Hepatocyte (in vitro differentiated cells): Measurements from ENCODE around the gene PEA15.

Source experiments
- EZH2phosphoT487 ChIP-seq: fragments of 200-600 bp; sonication (generic); IDR thresholded peaks from one replicate; pipeline ENCODE4 v1.6.1; 2018; ENCODE audit warnings: antibody characterized with exemption, mild to moderate bottlenecking, low read depth, moderate library complexity; ENCODE audit not compliant: unreplicated experiment, severe bottlenecking
- TF ChIP-seq, protein P1 (sequence below): fragments of 200-600 bp; sonication (generic); IDR thresholded peaks from 2 replicates; pipeline ENCODE4 v1.5.1; 2016; ENCODE audit warnings: antibody characterized with exemption, mild to moderate bottlenecking; ENCODE audit not compliant: poor library complexity

DNA sequence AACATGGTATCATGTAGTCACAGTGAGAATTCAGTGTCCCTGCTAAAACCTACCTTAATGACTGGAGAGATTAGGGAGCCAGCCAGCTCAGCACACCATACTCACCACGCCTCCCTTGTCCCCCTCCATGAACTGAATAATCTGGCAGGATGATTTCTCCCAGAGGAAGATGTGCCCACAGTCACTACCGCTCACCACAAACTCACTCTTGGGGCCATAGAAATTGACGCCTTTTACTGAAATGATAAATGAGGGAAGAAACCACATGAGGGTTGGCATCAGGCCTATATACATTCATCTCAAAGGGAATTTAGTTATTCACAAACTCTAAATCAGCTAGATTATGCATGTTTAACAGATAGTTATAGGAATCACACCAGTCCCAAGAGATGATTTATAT is 17.4 kb downstream of the PEA15 start:
- TF ChIP-seq EZH2phosphoT487: no peak
- TF ChIP-seq, protein P1, sequence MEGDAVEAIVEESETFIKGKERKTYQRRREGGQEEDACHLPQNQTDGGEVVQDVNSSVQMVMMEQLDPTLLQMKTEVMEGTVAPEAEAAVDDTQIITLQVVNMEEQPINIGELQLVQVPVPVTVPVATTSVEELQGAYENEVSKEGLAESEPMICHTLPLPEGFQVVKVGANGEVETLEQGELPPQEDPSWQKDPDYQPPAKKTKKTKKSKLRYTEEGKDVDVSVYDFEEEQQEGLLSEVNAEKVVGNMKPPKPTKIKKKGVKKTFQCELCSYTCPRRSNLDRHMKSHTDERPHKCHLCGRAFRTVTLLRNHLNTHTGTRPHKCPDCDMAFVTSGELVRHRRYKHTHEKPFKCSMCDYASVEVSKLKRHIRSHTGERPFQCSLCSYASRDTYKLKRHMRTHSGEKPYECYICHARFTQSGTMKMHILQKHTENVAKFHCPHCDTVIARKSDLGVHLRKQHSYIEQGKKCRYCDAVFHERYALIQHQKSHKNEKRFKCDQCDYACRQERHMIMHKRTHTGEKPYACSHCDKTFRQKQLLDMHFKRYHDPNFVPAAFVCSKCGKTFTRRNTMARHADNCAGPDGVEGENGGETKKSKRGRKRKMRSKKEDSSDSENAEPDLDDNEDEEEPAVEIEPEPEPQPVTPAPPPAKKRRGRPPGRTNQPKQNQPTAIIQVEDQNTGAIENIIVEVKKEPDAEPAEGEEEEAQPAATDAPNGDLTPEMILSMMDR: no peak
